ENCODE measurements around the gene SLX9.

The SLX9 gene

DNA sequence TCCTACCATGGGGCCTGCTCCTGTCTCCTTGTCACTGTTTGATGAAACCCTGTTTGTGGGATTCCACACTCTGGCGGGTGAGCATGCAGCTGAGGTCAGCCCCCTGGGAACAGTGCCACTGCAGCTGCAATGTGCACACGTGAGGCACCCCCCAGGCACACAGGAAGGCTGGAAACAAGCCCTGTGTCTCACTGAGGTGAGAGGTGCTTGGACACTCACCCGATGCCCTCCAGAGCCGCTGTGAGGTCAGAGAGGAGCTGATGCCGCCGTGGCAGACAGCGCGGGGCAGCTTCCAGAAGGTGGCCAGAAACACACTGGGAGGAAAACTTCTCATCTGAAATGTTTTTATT lies 49.7 kb downstream of the SLX9 start:
- no peak for DNase-seq (ENCODE audit: low read depth in 2 of 3, low spot score in 1 of 3)

DNA sequence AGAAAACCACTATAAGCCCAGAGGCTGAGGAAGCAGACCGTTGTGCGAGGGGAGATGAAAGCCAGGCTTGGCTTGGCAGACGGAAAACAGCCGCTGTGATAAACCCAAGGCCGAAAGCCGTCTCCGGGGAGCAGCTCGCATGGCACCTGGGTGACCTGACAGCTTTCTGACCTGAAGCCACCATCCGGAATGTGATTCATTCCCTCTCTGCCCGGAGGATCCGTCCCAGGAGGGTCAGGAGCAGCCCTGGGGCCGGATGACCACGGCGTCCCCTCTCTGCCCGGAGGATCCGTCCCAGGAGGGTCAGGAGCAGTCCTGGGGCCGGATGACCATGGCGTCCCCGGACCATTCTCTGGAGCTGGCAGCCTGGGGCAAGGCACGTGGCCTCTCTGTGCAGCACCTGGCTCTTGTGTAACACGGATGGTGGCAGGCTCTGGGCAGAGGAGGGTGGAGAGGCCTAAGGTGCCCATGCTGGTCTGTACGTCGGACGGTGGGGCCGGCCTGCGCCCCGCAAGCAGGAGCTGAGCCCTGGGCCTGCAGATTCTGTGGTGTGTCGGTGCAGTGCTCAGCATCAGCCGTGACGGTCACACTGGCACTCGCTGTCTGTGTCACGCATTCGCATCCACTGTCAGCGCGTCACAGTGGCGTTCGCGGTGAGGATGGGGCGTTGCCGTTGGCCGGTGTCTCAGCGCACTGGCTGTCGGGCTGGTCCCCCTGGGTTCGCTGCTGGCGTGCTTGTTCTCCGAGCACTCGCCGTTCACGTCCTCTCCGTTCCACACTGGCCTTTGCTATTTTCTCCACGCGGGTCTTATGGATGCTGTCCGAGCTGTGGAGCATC lies 50.3 kb downstream of the SLX9 start:
- no peak for DNase-seq (ENCODE audit: low read depth in 2 of 3, low spot score in 1 of 3)

DNA sequence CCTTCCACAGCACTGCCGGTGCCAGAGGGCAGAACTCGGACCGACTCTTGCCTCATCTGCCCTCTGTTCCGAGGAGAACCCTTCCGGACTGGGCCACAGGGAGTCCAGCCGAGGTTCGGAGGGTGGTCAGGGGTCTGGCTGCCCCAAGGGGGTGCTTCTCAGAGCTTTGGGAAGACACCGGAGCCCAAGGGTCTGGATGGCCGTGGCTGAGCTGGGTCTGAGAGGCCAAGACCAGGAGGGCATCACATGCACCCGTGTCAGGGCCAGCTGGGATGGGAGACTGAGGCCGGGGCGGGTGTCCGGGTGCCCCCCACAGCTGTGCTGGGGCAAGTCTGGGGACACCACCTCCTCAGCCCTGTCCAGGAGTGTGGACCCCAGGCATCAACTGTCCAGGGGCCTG lies 51.1 kb downstream of the SLX9 start:
- no peak for DNase-seq (ENCODE audit: low read depth in 2 of 3, low spot score in 1 of 3)

DNA sequence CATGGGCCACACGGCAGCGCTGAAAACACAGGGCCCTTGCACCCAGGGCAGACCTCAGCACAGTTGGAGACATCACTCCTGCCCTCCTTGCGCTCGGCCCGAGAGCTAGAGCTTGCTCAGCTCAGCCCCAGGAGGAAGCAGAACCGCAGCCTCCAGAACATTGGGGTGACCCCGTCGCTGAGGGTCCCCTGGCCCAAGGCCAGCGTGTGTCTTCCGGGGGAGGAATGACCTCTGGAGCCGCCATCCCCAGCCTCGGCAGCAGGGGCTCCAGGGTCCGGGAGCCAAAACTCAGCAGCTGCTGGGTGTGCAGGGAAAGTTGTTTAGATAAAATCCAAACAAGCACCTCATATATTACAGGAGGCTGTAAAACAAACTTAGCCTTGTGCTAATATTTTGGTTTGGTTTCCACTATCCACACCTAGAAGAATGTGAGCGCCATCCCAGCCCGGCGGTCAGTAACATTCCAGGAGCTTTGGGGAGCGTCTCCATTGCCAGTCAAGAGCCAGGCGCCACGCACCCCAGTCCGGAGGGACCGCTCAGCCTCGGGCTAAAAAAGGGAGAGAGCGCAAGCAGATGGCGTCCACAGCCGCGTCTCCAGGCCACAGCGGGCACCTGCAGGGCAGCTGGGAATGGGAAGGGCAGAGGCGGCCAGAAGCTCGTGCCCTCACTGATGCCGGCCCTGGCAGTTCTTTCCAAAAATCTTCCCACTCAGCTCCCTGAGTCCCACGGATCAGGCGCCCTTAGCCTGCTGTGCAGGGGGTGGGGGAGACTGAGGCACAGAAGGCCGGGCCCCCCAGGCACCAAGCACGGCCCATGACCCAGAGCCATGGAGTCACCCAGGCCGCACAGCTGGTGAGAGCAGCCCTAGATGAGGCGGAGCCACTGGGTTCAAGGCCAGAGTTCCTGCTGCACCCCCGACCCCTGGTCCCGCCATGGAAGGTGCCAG lies 52.0 kb downstream of the SLX9 start:
- DNase-seq (ENCODE audit: low read depth in 2 of 3, low spot score in 1 of 3), result no peak

DNA sequence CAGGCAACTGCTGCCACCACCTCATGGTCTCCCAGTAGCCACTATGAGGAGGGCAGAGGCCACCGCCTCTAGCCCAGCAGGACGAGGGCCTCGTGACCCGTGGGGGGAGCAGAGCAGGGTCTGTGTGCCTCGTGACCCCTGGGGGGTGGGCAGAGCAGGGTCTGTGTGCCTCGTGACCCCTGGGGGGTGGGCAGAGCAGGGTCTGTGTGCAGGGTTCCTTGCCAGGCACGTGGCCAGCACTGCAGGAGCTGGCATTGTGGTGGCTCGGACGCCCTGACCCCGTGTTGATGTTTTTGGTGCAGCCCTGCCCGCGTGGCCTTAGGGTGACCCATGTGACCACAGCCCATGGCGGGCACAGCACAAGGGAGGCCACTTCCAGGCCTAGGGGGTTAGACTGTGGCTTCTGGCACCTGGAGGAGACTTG lies 52.8 kb downstream of the SLX9 start:
- DNase-seq (ENCODE audit: low read depth in 2 of 3, low spot score in 1 of 3), result no peak

DNA sequence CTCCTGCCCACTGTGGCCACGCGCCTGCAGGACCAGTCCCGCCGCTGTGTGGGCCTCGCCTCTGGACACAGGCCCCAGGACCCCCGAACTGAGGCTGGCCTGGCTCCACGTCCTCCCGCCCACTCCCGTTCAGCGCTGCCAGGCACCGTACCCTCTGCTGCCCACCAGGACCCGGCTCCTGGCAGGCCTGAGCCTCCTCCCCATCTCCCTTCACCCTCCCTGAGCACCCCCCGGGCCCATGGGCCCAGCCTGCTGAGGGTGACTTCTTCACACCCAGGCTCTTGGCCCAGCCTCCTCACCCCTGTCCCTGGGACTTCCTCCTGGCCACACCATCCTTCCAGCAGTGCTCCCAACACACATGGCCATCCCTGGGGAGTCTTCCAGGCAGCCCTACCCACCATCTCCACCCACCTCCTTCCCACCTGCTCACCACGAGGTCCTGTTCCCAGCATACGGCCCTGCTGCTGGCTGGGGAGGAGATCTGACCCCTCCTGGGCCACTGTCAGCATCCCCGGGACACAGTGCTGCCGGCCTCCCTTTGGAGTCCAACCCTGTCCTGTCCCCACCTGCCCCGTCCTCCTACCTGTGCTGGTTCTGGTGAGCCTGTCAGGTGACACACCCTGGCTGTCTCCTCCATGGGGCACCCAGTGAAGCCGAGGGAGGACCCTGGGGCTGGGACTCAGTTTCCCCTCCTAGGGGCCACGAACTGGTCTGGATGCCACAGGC lies 53.7 kb downstream of the SLX9 start:
- no peak for DNase-seq (ENCODE audit: low read depth in 2 of 3, low spot score in 1 of 3)

DNA sequence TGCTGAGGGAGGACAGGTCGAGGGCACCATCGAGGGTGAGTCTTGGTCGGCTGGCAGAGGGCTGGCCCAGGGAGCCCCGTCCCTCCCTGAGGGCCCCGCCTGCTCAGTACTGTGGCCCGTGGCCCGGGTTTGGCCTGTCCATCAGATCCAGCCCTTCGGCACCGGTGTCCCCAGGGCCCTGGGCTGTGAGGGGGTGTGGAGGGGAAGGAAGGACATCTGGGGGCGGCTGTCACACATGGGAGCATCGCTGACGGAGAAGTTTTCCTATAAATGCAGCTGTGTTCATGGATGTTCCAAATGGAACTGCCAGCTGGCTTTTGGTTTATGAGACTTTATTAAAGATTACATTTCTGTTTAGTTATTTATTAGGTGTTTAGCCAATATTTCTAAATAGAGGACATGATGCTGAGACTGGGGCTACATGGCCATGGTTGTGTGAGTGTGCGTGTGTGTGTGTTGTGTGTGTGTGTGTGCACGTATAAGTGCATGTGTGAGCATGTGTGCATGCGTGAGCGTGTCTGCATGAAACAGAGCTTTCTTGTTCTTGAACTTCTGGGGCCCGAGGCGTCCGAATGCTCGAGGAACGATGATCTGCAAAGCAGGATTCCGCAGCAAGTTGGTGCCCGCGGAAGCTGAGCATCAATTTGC lies 54.3 kb downstream of the SLX9 start:
- no peak for DNase-seq (ENCODE audit: low read depth in 2 of 3, low spot score in 1 of 3)

DNA sequence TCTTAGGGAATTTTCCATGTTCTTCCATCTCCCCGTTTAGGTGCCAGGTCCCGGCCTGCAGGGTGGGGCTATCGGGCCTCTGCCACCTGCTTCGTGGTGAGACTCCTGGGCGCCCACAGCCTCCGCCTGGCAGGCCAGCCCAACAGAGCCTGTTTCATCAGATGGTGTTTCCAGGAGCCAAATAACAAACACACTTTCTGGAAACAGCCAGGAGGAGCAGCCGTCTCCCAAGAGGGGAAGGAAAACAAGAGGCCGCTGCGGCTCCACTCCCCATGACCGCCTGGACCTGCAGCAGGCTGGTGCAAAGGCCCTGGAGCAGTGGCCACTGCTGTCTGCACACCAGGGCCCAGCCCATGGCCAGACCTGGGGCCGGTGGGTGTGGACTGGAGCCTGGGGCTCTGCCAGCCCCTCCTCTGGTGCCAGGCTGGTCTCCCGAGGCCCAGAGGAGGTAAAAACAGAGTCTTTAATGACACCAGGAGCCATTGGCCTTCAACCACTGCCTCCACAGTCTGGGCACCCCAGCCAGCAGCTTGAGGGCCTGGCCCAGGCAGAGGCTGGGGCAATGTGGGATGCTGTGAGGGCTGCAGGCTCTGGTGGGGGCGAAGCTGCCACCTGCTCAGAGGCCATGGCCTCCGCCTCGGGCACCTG lies 55.0 kb downstream of the SLX9 start:
- no peak for DNase-seq (ENCODE audit: low read depth in 2 of 3, low spot score in 1 of 3)

DNA sequence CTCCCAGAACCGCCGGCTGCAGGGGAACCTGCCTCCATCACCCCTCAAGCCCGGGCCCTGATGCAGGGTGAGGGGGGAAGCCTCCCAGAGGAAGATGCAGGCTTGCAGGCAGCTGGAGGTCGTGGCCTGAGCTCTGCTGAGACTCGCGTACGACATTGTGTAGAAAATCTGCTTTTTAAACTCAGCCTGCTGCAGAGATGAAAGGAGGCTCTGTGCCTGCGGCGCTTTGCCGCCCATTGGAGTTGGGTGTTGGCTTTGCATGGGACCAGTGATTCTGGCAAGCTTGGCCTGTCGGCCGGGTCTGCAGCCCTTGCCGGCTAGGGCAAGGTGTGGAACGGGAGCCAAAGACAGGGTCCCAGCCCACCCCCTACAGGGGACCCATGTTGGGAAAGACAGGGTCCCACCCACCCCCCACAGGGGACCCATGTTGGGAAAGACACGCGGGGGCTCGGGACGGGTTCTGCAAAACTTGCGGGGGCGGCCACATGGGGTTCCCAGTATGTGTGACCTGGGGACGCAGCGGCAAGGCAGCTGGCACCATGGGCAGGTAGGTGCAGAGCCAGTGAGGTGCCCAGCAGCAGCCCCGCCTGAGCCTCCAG lies 55.6 kb downstream of the SLX9 start:
- DNase-seq (ENCODE audit: low read depth in 2 of 3, low spot score in 1 of 3), result no peak

DNA sequence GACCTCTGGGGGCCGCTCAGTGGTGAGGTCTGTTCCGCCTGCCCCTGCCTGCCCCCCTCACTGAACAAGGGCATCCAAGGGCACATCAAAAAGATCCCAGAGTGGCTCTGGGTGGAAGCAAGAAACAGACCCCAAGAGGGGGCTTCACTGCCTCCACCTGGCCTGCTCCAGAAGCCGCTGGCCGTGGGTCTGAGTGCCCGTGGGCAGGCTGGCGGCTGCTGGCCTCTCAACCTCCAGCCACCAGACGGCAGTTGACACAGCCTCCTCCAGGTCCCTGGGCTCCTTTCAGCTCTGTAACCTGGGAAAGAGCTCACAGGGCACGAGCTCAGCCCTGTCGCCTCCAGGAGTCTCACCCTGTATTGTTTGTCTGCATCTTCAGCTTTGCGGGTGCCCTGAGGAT lies 56.3 kb downstream of the SLX9 start:
- no peak for DNase-seq (ENCODE audit: low read depth in 2 of 3, low spot score in 1 of 3)

DNA sequence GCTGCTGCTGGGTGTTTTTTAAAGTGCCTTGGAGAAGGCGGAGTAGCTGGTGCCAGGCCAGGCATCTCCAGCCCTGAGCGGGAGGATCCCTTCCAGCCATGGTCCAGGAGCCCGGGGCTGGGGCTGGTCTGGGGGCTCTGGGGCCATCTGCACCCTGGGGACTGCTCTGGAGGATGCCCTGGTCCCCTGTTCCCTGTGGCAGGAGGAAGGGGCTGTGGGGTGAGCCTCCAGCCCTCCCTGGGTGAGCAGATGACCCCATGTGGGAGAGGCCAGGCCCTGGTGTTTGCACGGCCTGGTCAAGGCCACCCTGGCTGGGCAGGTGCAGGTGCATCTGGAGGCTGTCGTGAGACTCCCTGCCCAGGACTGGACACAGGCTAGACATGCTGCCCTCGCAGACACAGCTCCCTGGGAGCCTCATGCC lies 56.7 kb downstream of the SLX9 start:
- DNase-seq (ENCODE audit: low read depth in 2 of 3, low spot score in 1 of 3), result no peak

DNA sequence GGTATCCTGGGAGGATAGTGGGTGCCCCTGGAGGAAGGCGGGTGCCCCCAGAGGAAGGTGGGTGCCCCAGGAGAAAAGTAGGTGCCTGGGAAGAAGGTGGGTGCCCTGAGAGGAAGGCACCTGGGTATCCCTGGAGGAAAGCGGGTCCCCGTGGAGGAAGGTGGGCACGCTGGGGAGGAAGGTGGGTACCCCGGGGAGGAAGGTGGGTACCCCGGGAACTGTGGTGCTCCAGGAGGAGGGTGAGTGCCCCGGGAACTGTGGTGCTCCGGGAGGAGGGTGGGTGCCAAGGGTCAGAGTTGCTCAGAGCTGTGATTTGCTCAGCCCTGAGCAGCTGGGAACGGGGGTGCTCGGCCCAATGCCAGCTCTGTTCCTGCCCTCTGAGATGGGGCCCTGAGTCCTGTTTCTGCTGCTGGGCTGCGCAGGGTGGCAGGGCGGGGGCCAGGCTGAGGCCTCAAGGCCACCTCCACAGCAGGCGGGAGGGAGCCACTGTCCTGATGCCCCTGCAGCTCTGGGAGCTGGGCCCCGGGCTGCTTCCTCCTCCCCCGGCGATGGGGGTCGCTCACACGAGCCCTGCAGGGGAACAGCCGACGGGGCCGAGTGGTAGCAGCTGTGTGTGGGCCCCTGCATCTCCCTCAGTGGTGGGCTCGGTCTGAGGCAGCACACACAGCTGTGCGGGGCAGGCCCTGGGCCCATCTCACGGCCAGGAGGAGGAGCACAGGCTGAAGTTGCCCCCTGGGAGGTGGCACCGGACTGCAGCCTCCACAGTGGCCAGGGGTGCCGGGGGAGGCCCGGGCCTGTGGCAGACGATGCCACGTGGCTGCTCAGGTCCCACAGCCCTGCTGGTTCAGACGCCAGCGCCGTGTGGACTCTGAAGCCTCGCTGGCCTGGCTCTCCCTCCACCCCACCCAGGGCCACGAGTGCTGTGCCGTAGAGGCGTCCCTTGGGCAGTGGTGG lies 57.4 kb downstream of the SLX9 start:
- DNase-seq (ENCODE audit: low read depth in 2 of 3, low spot score in 1 of 3), result no peak

DNA sequence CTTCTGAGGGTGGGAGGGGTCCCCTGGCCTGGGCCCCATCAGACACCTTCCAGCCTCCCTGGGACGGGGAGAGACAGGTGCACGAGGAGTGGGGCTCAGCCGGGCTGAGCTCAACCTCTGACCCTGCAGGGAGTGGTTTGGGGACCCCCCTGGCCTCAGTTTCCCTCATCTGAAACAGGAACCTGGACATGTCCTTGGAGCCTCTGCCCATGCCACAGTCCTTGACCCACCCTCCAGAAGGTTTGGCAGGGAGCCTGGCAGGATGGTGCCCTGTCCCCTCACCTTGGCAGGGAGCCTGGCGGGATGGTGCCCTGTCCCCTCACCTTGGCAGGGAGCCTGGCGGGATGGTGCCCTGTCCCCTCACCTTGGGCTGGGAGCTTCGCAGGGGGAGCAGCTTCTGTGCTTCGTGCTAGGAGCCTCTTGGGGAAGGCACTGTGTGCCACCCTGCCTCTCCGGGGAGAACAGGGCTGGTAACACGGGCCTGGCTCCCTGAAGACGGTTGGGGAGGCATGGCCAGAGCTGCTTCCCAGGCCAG lies 58.3 kb downstream of the SLX9 start:
- DNase-seq (ENCODE audit: low read depth in 2 of 3, low spot score in 1 of 3), result no peak

DNA sequence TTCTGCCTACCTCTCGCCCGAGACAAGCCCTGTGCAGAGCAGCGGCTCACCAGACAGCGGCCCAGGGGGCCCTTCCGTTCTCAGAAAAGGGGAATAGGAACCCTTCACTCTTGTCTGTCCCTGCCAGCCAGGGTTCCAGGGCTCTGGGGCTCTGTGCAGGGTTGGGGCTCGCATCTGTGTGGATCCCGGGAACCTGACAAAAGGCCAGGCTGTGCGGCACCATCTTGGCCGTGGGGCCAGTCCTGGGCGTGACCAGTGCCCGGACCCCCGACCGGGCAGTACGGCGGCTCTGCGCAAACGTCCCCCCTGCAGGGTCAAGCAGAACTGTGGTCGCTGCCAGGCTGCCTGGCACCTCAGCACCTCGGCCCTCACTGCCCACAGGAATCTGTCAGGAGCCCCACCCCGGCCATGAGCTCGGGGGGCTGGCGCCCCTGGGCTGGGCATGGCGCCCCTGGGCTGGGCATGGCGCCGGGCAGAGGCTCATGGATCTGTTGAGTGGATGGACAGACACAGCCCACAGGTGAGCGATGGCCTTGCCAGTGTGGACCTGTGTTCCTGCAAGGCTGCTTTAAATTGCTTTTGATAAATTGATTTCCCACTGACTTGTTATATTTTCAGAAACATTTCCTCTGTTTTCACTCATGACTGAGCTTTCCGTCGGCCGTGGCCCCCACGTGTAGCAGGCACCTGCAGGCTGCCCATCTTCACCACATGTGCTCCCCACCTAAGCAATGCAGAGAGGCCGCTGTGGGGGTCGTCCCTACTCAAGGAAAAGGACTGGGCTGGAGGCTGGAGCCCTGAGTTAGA lies 59.0 kb downstream of the SLX9 start:
- DNase-seq (ENCODE audit: low read depth in 2 of 3, low spot score in 1 of 3), result no peak

DNA sequence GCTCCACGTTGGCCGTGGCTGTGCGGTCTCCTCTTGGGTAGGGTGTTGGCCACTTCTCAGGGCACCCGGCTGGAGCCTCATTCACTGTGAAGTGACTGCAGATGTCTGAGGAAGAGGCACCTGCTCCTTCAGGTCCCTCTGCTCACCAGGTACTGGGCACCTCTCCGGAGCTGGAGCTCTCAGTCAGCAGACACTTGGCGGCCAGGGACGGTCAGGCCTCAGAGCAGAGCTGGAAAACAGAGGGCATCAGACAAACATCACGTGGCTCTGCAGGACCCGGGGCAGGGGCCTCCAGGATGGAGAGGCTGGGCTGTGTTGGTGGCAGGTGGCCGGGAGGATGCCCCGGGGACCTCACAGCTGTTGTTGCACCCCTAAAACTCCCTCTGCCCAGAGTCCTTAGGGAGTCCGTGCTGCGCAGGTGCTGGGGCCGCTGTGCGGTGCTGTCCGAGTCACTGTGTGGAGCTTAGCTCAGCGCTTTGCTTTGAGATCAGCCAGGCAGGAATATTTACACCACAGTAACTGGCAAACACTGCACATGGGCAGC lies 59.7 kb downstream of the SLX9 start:
- DNase-seq (ENCODE audit: low read depth in 2 of 3, low spot score in 1 of 3), result no peak

DNA sequence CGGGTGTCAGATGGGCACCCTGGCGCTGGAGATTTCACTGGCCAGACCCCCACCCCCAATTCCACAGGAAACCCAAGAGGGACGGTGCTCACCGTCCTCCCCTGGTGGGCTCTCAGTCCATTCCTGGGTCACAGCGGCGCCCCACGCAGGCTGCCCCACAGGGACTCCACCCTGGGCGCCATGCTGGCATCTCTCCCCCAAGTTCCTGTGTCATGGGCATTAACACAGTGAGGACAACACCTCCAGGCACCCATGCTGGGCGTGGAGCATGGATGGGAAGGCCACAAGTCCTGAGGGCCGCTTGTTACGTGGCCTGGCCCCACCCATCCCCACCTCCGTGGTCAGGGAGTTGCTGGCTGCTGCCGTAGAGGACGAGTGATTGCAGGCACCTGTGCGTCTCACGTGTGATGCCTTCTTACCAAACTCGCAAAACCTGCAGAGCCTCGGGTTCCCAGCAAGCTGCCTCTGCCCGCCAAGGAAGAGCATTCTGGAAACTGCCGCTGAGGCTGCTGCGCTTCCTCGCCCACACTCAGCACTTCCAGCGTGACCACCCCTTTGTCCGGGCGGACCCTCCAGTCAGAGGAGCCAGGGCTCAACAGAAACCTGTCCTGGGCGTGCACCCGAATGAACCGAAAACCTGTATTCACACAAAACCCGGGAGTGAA lies 60.3 kb downstream of the SLX9 start:
- no peak for DNase-seq (ENCODE audit: low read depth in 2 of 3, low spot score in 1 of 3)

DNA sequence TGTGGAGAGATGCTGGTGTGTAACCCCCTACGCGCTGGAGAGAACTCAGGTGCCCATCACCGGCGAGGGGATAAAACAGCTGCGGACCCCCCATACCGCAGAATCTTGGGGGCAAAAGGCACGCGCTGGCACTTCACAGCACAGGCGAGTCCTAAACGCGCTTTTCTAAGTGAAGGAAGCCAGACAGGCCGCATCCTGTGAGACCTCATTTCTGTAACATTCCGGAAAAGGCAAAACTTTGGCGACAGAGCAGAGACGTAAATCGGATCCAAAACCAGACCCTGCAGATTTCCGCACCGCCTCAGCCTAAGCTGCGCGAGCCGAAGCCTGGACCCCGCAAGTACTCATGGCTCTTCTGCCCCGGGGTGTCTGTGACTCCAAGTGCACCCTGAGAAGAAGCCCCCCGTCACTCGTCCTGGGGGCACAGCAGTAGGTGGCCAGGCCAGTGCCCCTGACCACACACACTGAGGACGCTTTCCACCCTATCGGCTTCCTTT lies 60.9 kb downstream of the SLX9 start:
- no peak for DNase-seq (ENCODE audit: low read depth in 2 of 3, low spot score in 1 of 3)
